HEK293 (cell line): ENCODE measurements around the gene NFYB.

Source experiments
- CTCF ChIA-PET: fragments of 350-600 bp; formaldehyde crosslinking; extraction: SDS; loops from one replicate; lab custom pipeline; 2021; ENCODE audit warnings: antibody characterized with exemption; lab: Yijun Ruan, JAX
- POLR2A ChIA-PET: fragments of 300-600 bp; formaldehyde crosslinking; extraction: SDS; loops from one replicate; lab custom pipeline; 2020; ENCODE audit warnings: antibody characterized with exemption, inconsistent platforms; lab: Yijun Ruan, JAX
- H3K27ac ChIP-seq: fragments of 200-500 bp; sonication (Bioruptor generic); 2 replicates; pipeline ENCODE4 v1.5.1; 2014; ENCODE audit warnings: low read depth, low read length, control low read depth, inconsistent platforms; ENCODE audit errors: extremely low read depth
- H3K36me3 ChIP-seq, 2 experiments: fragments of 200-500 bp in 1 of 2; sonication (Bioruptor generic) in 1 of 2; 1 replicate in 1 of 2; 2 replicates in 1 of 2; pipeline ENCODE4 v1.5.1; 2014 to 2017; ENCODE audit warnings: inconsistent platforms in 2 of 2, low read length in 2 of 2; ENCODE audit not compliant: control insufficient read depth in 2 of 2, insufficient read depth in 1 of 2
- H3K4me1 ChIP-seq: fragments of 200-500 bp; sonication (Bioruptor generic); 2 replicates; pipeline ENCODE4 v1.5.1; 2014; ENCODE audit warnings: mild to moderate bottlenecking, low read length, inconsistent platforms; ENCODE audit not compliant: control insufficient read depth, insufficient read depth
- H3K4me3 ChIP-seq: 2 replicates; pipeline ENCODE4 v1.5.1; 2011; ENCODE audit warnings: low read depth, mild to moderate bottlenecking, control low read depth, low read length, moderate library complexity
- H3K9me3 ChIP-seq: fragments of 200-500 bp; sonication (Bioruptor generic); 2 replicates; pipeline ENCODE4 v1.5.1; 2014; ENCODE audit warnings: low read depth, low read length, inconsistent platforms; ENCODE audit not compliant: control insufficient read depth, insufficient read depth
- GFI1B ChIP-seq: fragments of 450-650 bp; formaldehyde crosslinking; IDR thresholded peaks from 2 replicates; pipeline ENCODE4 v1.5.1; 2016; ENCODE audit warnings: missing biosample characterization, missing genetic modification characterization
- GLIS2 ChIP-seq: fragments of 450-650 bp; formaldehyde crosslinking; IDR thresholded peaks from 2 replicates; pipeline ENCODE4 v1.5.1; 2016; ENCODE audit warnings: missing biosample characterization, missing genetic modification characterization
- KLF8 ChIP-seq: fragments of 450-650 bp; formaldehyde crosslinking; IDR thresholded peaks from 2 replicates; pipeline ENCODE4 v1.5.1; 2016; ENCODE audit warnings: missing biosample characterization, missing genetic modification characterization
- OSR2 ChIP-seq: fragments of 450-650 bp; formaldehyde crosslinking; IDR thresholded peaks from 2 replicates; pipeline ENCODE4 v1.5.1; 2016; ENCODE audit warnings: missing biosample characterization, missing genetic modification characterization
- SP3 ChIP-seq: fragments of 450-650 bp; formaldehyde crosslinking; IDR thresholded peaks from 2 replicates; pipeline ENCODE4 v1.5.1; 2016; ENCODE audit warnings: missing biosample characterization, missing genetic modification characterization
- YY2 ChIP-seq: fragments of 450-650 bp; formaldehyde crosslinking; IDR thresholded peaks from 2 replicates; pipeline ENCODE4 v1.5.1; 2016; ENCODE audit warnings: missing biosample characterization, missing genetic modification characterization
- ZBTB17 ChIP-seq: fragments of 450-650 bp; formaldehyde crosslinking; IDR thresholded peaks from 2 replicates; pipeline ENCODE4 v1.5.1; 2016; ENCODE audit warnings: missing biosample characterization, missing genetic modification characterization
- ZEB2 ChIP-seq: fragments of 450-650 bp; formaldehyde crosslinking; IDR thresholded peaks from 2 replicates; pipeline ENCODE4 v1.5.1; 2016; ENCODE audit warnings: missing biosample characterization, missing genetic modification characterization
- ZFHX2 ChIP-seq: fragments of 450-650 bp; formaldehyde crosslinking; conservative IDR thresholded peaks from 2 replicates; pipeline ENCODE4 v1.5.1; 2016; ENCODE audit warnings: missing biosample characterization, missing genetic modification characterization
- ZNF146 ChIP-seq: fragments of 450-650 bp; formaldehyde crosslinking; IDR thresholded peaks from 2 replicates; pipeline ENCODE4 v1.5.1; 2016; ENCODE audit warnings: missing biosample characterization, missing genetic modification characterization
- ZNF223 ChIP-seq: fragments of 450-650 bp; formaldehyde crosslinking; IDR thresholded peaks from 2 replicates; pipeline ENCODE4 v1.5.1; 2016; ENCODE audit warnings: missing biosample characterization, missing genetic modification characterization
- ZNF239 ChIP-seq: fragments of 450-650 bp; formaldehyde crosslinking; IDR thresholded peaks from 2 replicates; pipeline ENCODE4 v1.5.1; 2016; ENCODE audit warnings: missing biosample characterization, missing genetic modification characterization
- ZNF341 ChIP-seq: fragments of 450-650 bp; formaldehyde crosslinking; IDR thresholded peaks from 2 replicates; pipeline ENCODE4; 2016; ENCODE audit warnings: low read depth, missing biosample characterization, missing genetic modification characterization
- ZNF391 ChIP-seq: fragments of 450-650 bp; formaldehyde crosslinking; IDR thresholded peaks from 2 replicates; pipeline ENCODE4 v1.5.1; 2016; ENCODE audit warnings: low read depth, missing biosample characterization, missing genetic modification characterization, borderline replicate concordance
- ZNF529 ChIP-seq: fragments of 450-650 bp; formaldehyde crosslinking; IDR thresholded peaks from 2 replicates; pipeline ENCODE4 v1.5.1; 2017; ENCODE audit warnings: missing genetic modification characterization, missing biosample characterization; ENCODE audit not compliant: insufficient replicate concordance
- TF ChIP-seq, protein P1 (sequence below): fragments of 450-650 bp; formaldehyde crosslinking; IDR thresholded peaks from 2 replicates; pipeline ENCODE4 v1.5.1; 2016; ENCODE audit warnings: missing biosample characterization, missing genetic modification characterization
- TF ChIP-seq, protein P2 (sequence below): fragments of 450-650 bp; formaldehyde crosslinking; IDR thresholded peaks from 2 replicates; pipeline ENCODE4 v1.5.1; 2016; ENCODE audit warnings: missing biosample characterization, missing genetic modification characterization
- TF ChIP-seq, protein P3 (sequence below): fragments of 450-650 bp; formaldehyde crosslinking; IDR thresholded peaks from 2 replicates; pipeline ENCODE4 v1.5.1; 2017; ENCODE audit warnings: missing biosample characterization, missing genetic modification characterization
- TF ChIP-seq, protein P4 (sequence below): fragments of 450-650 bp; formaldehyde crosslinking; IDR thresholded peaks from 2 replicates; pipeline ENCODE4 v1.5.1; 2016; ENCODE audit warnings: missing biosample characterization, missing genetic modification characterization, low read depth
- TF ChIP-seq, protein P5 (sequence below): fragments of 450-650 bp; formaldehyde crosslinking; IDR thresholded peaks from 2 replicates; pipeline ENCODE4 v1.5.1; 2017; ENCODE audit warnings: missing biosample characterization, missing genetic modification characterization

Gene NFYB

DNA sequence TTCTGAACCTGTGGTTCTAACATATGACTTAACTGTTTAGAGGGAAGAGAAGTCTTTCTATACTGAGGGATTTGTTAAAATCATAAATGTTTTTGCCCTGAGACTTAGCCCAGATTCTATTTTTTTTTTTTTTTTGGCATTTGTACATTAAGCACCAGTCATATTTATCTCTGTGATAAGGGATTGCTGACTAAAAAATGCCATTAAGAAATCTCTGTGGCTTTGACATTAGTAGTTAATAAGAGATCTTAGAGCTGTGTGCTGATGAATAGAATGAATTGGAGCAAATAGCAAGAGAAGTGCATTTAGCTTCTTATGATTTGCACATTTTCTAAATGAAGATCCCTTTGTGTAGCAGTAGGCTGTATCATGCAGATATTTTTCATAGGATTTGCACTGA is 32.5 kb downstream of the NFYB start (continued):
- TF ChIP-seq, protein P1, sequence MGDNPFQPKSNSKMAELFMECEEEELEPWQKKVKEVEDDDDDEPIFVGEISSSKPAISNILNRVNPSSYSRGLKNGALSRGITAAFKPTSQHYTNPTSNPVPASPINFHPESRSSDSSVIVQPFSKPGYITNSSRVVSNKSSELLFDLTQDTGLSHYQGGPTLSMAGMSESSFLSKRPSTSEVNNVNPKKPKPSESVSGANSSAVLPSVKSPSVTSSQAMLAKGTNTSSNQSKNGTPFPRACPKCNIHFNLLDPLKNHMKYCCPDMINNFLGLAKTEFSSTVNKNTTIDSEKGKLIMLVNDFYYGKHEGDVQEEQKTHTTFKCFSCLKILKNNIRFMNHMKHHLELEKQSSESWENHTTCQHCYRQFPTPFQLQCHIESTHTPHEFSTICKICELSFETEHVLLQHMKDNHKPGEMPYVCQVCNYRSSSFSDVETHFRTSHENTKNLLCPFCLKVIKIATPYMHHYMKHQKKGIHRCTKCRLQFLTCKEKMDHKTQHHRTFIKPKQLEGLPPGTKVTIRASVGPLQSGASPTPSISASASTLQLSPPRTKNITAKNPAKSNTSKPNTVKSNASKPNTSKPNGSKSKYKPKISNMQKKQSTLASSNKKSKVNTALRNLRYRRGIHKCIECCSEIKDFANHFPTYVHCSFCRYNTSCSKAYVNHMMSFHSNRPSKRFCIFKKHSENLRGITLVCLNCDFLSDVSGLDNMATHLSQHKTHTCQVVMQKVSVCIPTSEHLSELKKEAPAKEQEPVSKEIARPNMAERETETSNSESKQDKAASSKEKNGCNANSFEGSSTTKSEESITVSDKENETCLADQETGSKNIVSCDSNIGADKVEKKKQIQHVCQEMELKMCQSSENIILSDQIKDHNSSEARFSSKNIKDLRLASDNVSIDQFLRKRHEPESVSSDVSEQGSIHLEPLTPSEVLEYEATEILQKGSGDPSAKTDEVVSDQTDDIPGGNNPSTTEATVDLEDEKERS (tag by site-specific recombination), result no peak
- TF ChIP-seq, protein P2, sequence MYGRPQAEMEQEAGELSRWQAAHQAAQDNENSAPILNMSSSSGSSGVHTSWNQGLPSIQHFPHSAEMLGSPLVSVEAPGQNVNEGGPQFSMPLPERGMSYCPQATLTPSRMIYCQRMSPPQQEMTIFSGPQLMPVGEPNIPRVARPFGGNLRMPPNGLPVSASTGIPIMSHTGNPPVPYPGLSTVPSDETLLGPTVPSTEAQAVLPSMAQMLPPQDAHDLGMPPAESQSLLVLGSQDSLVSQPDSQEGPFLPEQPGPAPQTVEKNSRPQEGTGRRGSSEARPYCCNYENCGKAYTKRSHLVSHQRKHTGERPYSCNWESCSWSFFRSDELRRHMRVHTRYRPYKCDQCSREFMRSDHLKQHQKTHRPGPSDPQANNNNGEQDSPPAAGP (tag by site-specific recombination), result no peak
- no peak for TF ChIP-seq GFI1B (tag by site-specific recombination)

DNA sequence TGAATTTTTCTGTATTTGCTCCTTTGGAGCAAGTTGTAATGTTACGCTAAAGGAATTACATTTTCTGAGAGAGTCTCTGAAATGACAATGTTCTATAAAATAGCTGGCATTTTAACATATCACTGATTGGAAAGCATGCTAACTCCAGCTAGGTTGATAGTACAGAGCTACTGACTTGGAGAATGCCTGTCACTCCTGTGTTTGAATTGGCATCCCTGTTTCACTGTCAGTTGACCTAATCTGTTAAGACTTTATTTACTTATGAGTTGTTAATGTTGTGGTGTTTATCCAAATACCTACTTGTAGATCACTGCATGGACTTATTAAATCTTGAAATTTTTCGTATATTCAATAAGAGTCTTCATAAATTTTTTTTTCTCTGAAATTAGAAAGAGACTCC is 40.1 kb downstream of the NFYB start:
- TF ChIP-seq SP3 (tag by site-specific recombination), result no peak
- TF ChIP-seq YY2 (tag by site-specific recombination), result no peak
- TF ChIP-seq ZBTB17, result no peak
- no peak for TF ChIP-seq KLF8 (tag by site-specific recombination)
- TF ChIP-seq, protein P3, sequence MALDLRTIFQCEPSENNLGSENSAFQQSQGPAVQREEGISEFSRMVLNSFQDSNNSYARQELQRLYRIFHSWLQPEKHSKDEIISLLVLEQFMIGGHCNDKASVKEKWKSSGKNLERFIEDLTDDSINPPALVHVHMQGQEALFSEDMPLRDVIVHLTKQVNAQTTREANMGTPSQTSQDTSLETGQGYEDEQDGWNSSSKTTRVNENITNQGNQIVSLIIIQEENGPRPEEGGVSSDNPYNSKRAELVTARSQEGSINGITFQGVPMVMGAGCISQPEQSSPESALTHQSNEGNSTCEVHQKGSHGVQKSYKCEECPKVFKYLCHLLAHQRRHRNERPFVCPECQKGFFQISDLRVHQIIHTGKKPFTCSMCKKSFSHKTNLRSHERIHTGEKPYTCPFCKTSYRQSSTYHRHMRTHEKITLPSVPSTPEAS (tag by site-specific recombination), result no peak
- TF ChIP-seq ZNF239 (tag by site-specific recombination), result no peak
- TF ChIP-seq, protein P4, sequence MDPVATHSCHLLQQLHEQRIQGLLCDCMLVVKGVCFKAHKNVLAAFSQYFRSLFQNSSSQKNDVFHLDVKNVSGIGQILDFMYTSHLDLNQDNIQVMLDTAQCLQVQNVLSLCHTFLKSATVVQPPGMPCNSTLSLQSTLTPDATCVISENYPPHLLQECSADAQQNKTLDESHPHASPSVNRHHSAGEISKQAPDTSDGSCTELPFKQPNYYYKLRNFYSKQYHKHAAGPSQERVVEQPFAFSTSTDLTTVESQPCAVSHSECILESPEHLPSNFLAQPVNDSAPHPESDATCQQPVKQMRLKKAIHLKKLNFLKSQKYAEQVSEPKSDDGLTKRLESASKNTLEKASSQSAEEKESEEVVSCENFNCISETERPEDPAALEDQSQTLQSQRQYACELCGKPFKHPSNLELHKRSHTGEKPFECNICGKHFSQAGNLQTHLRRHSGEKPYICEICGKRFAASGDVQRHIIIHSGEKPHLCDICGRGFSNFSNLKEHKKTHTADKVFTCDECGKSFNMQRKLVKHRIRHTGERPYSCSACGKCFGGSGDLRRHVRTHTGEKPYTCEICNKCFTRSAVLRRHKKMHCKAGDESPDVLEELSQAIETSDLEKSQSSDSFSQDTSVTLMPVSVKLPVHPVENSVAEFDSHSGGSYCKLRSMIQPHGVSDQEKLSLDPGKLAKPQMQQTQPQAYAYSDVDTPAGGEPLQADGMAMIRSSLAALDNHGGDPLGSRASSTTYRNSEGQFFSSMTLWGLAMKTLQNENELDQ, result no peak
- TF ChIP-seq ZNF391 (tag by site-specific recombination), result no peak
- no peak for TF ChIP-seq ZNF341 (tag by site-specific recombination)
- no peak for TF ChIP-seq ZFHX2
- TF ChIP-seq ZEB2 (tag by site-specific recombination), result no peak
- Histone ChIP-seq H3K4me1 (no peaks in the 10 kb centered on the region), H3K36me3 (peaks cover 41 to 78% of the 10 kb centered on the region in 2 experiments), H3K4me3 (no peak overlapping the region), H3K9me3 (no peaks in the 10 kb centered on the region), H3K27ac (no peak overlapping the region)
- ChIA-PET CTCF (interaction anchor here (0.6 to 5.5 kb wide), 4 partner anchors 12 to 209 kb away, joined by 3 to 36 read pairs (median 4); no protein-coding TSS in a partner anchor), POLR2A (interaction anchor here (0.6 kb wide), 1 partner anchor 130 kb away, joined by 3 read pairs; no protein-coding TSS in a partner anchor)

DNA sequence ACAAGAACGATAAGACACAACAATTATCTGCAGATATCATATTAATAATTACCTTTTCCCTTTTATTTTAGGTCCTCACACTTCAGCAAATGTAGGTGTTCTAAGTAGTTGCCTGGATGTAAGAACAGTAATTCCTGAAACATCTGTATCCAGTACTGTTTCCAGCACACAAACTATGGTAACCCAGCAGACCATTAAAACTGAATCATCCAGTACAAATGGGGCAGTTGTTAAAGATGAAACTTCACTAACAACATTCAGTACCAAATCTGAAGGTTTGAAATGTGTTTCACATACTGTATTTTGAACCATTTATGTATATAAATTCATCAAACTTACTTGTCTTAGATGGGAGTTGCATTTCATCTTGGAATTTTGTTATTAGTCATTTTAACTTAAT is 42.7 kb downstream of the NFYB start:
- peaks cover 34 to 65% of the 10 kb centered on the region in 2 experiments for H3K36me3 ChIP-seq
- CTCF ChIA-PET, result interaction anchor here (1.5 kb wide), 1 partner anchor 14 kb away, joined by 5 read pairs; no protein-coding TSS in a partner anchor
- no peak for TF ChIP-seq ZNF146
- TF ChIP-seq, protein P4, result no peak
- TF ChIP-seq GFI1B (tag by site-specific recombination), result no peak
- no peak for TF ChIP-seq OSR2 (tag by site-specific recombination)
- no peak for TF ChIP-seq ZNF529 (tag by site-specific recombination)
- no peak for TF ChIP-seq GLIS2
- no peak for TF ChIP-seq ZNF223 (tag by site-specific recombination)
- TF ChIP-seq, protein P5, sequence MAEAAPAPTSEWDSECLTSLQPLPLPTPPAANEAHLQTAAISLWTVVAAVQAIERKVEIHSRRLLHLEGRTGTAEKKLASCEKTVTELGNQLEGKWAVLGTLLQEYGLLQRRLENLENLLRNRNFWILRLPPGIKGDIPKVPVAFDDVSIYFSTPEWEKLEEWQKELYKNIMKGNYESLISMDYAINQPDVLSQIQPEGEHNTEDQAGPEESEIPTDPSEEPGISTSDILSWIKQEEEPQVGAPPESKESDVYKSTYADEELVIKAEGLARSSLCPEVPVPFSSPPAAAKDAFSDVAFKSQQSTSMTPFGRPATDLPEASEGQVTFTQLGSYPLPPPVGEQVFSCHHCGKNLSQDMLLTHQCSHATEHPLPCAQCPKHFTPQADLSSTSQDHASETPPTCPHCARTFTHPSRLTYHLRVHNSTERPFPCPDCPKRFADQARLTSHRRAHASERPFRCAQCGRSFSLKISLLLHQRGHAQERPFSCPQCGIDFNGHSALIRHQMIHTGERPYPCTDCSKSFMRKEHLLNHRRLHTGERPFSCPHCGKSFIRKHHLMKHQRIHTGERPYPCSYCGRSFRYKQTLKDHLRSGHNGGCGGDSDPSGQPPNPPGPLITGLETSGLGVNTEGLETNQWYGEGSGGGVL (tag by site-specific recombination), result no peak

More for the DNA sequence above, 42.7 kb downstream of the NFYB start:
- no peak overlapping the region for H3K4me3 ChIP-seq
- no peaks in the 10 kb centered on the region for H3K4me1 ChIP-seq
- H3K27ac ChIP-seq, result no peak overlapping the region
- no peaks in the 10 kb centered on the region for H3K9me3 ChIP-seq
- POLR2A ChIA-PET, result no interaction called here
